NCI-H128 (cell line): ENCODE data around the gene SLC22A31.
"Not testable (repeated sequence)": the region's sequence is repeated elsewhere in the genome, so short reads cannot be mapped to it uniquely, and the experiment has no call there.

Experiments used
- DNase-seq: peaks from one replicate; lab custom pipeline; 2025; ENCODE audit not compliant: unreplicated experiment; lab: John Stamatoyannopoulos, UW

Gene SLC22A31

DNA sequence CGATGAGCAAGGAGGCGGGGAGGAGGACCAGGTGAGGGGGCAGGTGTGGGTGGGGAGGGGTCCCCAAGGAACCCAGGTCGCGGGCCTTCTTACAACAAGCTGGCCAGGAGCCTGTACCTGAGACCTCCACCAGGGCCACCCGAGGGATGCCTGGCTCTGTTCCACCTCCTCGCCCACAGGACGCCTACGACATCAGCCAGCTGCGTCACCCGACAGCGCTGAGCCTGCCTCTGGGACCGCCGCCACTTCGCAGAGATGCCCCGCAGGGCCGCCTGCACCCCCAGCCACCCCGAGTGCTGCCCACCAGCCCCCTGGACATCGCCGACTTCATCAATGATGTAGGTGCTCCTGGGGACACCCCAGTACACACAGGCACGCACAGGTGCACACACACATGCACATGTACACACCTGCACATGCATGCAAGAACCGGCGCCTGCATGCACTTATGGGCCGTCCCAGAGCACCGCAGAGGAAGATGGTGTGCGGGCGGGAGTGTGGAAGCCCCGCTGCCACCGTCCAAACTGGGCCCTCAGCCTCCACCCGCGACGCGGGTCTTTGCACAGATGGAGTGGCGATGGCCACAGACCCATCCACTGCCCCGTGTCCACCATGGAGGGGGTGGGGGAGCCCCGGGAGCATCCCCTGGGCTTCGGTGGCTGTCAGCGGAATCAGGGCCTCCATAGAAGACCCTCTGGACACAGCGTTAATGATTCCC, 6.6 kb downstream of the SLC22A31 start:
- no peak for DNase-seq

DNA sequence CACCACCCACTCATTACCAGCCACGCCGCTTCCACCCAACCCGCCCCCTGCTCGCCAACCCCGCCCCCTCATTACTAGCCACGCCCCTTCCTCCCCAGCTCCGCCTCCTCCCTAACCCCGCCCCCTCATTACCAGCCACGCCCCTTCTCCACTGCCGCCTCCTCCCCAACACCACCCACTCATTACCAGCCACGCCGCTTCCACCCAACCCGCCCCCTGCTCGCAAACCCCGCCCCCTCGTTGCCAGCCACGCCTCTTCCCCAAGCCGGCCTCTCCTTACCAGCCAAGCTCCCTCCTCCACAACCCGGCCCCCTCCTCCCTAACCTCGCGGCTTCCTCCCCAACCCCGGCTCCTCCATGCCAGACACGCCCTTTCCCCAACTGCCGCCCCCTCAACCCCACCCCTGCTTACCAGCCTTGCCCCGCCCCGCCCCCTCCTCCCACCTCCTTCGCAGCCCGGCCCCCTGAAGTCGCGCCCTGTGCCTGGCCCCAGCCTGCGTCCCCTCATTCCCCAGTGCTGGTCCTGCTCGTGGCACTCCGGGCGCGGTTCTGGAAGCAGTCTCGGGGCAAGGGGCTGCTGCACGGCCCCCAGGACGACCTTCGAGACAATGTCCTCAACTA, 7.3 kb downstream of the SLC22A31 start:
- no peak for DNase-seq

DNA sequence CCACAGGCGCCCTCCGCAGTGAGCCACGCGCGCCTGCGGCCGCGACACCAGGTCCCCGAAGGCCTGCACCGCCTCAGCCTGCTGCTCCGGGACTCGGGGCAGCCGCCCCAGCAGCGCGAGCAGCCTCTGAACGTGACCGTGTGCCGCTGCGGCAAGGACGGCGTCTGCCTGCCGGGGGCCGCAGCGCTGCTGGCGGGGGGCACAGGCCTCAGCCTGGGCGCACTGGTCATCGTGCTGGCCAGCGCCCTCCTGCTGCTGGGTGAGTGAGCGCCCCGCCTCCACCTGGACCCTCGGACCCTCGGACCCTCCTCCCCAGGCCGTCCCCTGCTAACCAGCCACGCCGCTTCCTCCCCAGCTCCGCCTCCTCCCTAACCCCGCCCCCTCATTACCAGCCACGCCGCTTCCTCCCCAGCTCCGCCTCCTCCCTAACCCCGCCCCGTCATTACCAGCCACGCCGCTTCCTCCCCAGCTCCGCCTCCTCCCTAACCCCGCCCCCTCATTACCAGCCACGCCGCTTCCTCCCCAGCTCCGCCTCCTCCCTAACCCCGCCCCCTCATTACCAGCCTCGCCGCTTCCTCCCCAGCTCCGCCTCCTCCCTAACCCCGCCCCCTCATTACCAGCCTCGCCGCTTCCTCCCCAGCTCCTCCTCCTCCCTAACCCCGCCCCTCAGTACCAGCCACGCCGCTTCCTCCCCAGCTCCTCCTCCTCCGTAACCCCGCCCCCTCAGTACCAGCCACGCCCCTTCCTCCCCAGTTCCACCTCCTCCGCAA, 8.0 kb downstream of the SLC22A31 start:
- DNase-seq = not testable (repeated sequence)

DNA sequence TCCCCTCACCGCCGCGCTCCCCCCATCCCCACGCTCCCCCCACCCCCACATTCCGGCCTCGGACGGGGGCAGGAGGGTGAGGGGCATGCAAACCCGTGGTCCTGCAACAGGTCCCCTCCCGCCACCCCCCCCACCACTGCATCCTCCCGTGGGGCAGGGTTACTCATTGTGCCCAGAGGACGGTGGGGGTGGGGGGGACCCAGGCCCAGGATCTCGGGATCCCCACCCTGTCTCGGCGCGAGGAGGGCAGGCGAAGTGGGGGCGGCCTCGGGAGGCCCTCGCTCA, 8.5 kb downstream of the SLC22A31 start:
- DNase-seq = no peak

DNA sequence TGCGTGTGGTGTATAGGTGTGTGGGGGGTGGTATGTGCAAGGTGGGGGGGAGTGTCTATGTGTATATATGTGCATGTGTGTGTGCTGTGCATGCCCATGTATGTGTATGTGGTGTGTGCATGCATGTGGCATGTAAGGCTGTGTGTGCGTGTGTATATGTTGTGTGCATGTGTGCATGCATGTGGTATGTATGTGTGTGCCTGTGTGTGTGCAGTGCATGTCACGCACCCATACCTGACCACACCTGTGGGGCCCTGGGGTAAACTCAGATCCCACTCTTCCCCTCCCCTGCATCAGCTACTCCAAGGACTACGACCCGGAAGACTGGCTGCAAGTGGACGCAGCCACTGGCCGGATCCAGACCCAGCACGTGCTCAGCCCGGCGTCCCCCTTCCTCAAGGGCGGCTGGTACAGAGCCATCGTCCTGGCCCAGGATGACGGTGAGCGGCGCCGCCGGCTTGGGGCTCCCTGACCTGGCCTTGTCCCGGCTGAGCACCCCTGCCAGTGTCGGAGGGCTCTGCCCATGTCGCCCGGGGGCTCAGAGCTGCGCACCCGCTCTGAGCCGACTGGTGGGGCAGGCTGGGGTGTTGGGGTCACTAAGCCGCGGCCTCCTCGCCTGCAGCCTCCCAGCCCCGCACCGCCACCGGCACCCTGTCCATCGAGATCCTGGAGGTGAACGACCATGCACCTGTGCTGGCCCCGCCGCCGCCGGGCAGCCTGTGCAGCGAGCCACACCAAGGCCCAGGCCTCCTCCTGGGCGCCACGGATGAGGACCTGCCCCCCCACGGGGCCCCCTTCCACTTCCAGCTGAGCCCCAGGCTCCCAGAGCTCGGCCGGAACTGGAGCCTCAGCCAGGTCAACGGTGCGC, 9.1 kb downstream of the SLC22A31 start:
- no peak for DNase-seq

DNA sequence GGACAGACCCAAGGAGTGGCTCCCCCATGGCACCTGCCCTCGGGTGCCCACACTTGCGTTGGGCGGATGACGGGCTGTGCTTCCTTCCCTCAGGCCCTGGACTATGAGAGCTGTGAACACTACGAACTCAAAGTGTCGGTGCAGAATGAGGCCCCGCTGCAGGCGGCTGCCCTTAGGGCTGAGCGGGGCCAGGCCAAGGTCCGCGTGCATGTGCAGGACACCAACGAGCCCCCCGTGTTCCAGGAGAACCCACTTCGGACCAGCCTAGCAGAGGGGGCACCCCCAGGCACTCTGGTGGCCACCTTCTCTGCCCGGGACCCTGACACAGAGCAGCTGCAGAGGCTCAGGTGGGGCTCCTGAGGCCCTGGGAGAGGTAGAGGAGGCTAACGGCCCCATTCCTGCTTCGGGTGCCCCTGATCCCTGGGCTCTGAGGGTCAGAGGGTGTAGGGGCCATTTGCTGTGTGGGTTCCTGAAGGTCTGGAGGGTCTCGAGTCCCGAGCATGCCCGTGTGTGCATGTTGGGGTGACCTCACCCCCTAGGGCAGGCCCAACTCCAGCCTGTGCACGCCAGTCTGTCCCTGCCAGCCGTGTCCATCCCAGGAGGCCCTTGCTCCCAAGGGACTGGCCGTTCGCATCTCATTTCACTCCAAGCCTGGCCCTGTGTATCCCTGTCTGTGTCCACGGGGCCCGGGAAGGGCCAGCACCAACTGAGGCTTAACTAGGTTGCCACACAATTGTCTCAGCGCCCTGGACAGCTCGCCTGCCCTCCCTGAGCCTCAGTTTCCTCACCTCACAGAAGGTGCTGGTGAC, 10.0 kb downstream of the SLC22A31 start:
- no peak for DNase-seq

DNA sequence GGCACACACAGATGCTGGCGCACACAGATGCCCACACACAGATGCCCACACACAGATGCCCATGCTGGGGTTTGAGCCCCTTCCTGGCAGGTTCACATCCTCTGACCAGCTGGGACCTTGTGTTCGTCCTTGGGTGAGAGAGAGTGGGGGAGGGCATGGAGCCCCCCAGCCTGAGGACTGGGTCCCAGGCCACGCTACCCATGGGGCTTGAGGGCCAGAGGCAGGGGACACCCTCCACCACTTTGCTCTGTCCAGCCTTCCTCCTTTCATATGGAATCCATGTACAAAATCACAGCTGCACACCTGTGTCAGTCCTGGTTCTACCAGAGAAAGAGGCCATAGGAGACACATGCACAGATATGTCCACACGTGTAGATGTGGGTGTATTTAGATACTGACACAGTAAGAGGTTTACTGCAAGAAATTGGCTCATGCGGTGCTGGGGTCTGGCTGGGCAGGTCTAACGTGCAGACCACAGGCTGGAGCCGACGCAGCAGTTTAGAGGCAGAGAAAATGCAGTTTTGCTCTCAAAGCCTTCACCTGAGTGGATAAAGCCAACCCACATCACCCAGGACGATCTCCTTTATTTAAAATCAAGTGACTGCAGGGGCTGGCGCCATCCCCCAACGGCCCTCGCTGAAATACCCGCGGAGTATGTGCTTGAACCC, 10.8 kb downstream of the SLC22A31 start:
- DNase-seq = no peak

DNA sequence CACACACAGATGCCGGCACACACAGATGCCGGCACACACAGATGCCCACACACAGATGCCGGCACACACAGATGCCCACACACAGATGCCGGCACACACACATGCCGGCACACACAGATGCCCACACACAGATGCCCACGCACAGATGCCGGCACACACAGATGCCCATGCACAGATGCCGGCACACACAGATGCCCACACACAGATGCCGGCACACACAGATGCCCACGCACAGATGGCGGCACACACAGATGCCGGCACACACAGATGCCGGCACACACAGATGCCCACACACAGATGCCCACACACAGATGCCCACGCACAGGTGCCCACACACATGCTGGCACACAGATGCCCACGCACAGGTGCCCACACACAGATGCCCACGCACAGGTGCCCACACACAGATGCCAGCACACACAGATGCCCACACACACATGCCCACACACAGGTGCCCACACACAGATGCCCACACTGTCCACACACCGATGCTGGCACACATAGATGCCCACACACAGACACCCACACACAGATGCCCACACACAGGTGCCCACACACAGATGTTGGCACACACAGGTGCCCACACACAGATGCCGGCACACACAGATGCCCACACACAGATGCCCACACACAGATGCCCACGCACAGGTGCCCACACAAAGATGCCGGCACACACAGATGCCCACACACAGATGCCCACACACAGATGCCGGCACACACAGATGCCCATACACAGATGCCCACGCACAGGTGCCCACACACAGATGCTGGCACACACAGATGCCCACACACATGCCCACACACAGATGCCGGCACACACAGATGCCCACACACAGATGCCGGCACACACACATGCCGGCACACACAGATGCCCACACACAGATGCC, 11.6 kb downstream of the SLC22A31 start:
- DNase-seq = not testable (repeated sequence)

DNA sequence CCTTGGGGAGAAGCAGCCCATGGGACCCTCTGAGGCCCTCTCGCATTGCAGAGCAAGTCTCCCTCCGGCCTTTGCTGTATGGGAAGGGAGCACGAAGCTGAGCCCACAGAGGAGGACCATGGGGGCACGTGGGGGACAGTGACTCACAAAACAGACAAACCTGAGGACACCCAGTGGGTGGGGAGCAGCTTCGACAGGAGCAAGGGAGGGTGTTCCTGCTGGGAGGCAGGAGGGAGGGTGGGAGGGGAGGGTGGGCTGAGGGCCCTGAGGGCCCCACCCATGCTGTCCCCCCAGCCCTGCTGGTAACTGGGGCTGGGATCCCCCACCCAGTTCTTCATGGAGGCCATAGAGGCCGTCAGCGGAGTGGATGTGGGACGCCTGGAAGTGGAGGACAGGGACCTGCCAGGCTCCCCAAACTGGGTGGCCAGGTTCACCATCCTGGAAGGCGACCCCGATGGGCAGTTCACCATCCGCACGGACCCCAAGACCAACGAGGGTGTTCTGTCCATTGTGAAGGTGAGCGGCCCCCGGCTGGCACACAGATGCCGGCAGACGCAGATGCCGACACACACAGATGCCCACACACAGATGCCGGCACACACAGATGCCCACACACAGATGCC, 12.5 kb downstream of the SLC22A31 start:
- DNase-seq = no peak

DNA sequence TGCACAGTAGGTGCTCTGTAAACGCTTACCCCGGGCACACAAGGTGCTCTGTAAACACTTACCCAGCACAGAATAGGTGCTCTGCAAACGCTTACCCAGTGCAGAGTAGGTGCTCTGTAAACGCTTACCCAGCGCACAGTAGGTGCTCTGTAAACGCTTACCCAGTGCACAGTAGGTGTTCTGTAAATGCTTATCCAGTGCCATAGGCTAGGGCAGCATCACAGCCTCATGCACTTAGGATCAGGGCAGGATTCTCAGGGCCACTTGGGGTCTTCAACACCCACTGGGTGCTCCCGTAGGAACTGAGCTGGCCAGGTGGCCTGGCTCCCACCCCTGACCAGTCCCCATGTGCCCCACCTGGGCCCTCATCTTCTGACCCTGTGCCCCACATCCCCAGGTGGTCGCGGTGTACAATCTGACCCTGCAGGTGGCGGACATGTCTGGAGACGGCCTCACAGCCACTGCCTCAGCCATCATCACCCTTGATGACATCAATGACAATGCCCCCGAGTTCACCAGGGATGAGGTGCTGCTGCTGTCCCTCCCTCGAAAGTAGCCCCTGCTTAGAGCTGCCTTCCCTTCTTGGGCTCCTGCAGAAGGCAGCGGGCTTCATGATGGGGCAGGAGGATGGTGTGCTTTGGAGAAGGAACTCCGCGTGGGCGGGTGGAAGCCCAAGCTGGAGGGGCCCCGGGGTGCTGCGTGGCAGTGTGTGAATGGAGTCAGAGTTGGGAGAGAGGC, 13.1 kb downstream of the SLC22A31 start:
- no peak for DNase-seq

DNA sequence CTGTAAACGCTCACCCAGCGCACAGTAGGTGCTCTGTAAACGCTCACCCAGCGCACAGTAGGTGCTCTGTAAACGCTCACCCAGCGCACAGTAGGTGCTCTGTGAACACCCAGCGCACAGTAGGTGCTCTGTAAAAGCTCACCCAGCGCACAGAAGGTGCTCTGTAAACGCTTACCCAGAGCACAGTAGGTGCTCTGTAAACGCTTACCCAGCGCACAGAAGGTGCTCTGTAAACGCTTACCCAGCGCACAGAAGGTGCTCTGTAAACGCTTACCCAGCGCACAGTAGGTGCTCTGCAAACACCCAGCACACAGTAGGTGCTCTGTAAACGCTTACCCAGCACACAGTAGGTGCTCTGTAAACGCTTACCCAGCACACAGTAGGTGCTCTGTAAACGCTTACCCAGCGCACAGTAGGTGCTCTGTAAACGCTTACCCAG, 13.7 kb downstream of the SLC22A31 start:
- not testable (repeated sequence) for DNase-seq

DNA sequence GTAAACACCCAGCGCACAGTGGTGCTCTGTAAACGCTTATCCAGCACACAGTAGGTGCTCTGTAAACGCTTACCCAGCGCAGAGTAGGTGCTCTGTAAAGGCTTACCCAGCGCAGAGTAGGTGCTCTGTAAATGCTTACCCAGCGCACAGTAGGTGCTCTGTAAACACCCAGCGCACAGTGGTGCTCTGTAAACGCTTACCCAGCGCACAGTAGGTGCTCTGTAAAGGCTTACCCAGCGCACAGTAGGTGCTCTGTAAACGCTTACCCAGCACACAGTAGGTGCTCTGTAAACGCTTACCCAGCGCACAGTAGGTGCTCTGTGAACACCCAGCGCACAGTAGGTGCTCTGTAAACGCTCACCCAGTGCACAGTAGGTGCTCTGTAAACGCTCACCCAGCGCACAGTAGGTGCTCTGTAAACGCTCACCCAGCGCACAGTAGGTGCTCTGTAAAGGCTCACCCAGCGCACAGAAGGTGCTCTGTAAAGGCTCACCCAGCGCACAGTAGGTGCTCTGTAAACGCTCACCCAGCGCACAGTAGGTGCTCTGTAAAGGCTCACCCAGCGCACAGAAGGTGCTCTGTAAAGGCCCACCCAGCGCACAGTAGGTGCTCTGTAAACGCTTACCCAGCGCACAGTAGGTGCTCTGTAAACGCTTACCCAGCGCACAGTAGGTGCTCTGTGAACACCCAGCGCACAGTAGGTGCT, 14.3 kb downstream of the SLC22A31 start:
- DNase-seq = not testable (repeated sequence)

DNA sequence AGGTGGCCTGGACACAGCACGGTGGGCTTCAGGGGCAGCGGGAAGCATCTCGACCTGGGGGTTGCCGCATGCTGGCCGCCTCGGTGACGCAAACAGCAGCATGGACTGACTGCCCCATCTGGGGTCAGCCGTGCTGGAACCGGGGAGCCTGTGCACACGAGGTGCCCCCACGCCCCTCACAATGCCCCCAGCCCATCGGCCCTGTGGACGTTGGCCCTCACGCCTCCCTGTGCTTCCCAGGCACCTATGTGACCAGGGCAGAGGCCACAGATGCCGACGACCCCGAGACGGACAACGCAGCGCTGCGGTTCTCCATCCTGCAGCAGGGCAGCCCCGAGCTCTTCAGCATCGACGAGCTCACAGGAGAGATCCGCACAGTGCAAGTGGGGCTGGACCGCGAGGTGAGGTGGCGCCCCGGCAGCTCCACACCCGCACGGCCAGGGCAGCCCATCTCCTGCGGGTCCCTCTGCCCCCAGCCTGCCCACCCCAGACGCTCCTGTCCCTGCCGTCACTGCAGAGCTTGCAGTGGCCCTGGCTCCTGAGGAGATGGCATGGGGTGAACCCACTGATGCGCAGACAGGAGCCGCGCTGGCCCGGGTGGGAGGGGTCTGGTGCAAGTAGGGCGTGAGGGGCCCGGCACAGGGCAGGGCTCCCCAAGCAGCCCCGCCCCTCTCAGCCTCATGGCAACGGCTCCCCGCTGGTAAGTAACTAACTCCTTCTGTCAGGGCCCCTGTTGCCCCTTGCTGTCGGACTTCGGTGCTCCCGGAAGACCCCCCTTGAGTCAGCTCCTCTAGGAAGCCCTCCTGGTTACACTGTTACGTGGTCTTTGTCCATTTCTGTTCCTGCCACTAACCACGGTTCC, 15.2 kb downstream of the SLC22A31 start:
- no peak for DNase-seq

DNA sequence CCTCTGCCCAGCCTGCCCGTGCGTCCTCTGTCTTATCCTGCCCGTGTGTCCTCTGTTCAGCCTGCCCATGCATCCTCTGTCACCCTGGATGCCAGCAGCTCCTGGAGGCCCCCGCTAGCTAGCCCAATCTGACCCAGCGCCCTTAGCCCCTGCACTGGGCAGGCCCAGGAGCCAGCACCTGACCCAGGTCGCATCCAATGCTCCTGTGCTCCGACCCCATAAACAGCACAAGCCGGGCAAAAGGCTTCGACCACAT, 15.7 kb downstream of the SLC22A31 start:
- DNase-seq = no peak

DNA sequence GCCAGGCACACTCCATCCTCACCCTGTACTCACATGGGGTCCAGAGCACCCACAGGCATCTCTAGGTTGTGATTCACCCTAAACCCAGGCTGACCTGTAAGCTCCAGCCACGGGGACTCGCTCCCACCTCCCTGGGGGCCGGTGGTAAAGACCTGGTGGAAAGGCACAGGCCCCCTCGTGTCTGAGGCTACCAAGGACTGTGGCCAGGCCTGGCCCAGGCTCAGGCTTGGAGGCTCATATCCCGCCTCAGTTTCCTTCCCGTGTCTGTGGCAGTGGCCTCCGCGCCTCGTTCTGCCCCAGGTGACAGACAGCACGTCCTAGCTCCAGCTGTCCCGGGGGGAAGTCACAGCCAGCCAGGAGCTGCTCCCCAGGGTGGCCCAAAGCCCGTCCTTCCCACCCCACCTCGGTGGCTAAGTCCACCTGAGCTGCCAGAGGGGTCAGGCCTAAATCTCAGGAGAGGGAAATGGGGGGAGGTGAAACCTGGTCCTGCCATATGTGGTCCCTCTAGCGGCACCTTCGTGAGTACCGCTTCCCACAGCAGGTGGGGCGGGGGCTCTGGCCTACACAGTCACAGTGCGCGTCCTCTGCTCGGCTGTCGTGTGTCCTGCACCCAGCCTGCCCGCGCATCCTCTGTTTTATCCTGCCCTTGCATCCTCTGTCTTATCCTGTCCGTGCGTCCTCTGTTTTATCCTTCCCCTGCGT, 16.2 kb downstream of the SLC22A31 start:
- no peak for DNase-seq

DNA sequence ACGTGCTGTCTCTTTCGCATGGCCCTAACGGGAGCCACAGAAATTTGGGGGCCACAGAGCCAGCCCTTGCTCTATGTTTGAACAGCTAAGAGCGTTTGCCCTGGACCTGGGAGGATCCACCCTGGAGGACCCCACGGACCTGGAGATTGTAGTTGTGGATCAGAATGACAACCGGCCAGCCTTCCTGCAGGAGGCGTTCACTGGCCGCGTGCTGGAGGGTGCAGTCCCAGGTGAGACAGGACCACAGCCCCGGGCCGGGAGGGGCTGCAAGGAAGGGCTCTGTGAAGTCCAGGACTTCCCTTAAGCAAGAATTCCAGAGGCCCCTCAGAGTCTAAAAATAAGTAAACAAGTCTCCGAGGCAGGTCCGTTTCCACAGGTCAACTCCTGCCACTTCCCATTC, 16.9 kb downstream of the SLC22A31 start:
- DNase-seq = no peak
